Measurements from ENCODE around the gene RPL32.
"Not testable (repeated sequence)": the region's sequence is repeated elsewhere in the genome, so short reads cannot be mapped to it uniquely, and the experiment has no call there.

Gene RPL32

GRCh38 chr3:12808587-12808986 lies 32.8 kb downstream of the RPL32 start:
- no peak for DNase-seq

GRCh38 chr3:12807601-12808359 lies 33.6 kb downstream of the RPL32 start:
- no peak for DNase-seq

GRCh38 chr3:12807066-12807465 lies 34.3 kb downstream of the RPL32 start:
- no peak for DNase-seq

GRCh38 chr3:12803371-12803770 lies 38.0 kb downstream of the RPL32 start:
- no peak for DNase-seq

GRCh38 chr3:12799525-12800440 lies 41.6 kb downstream of the RPL32 start:
- no peak for DNase-seq

GRCh38 chr3:12798559-12799179 lies 42.7 kb downstream of the RPL32 start:
- no peak for DNase-seq

- DNase-seq: no peak
Observed at GRCh38 chr3:12797892-12798558, 43.3 kb downstream of the RPL32 start.

GRCh38 chr3:12797124-12797891 lies 44.1 kb downstream of the RPL32 start:
- DNase-seq: no peak

GRCh38 chr3:12796171-12797123 lies 44.9 kb downstream of the RPL32 start, which contains the start of gene CAND2:
Gene CAND2, plus strand, starts transcription at chr3:12796680. Its CDS starts 41 bp downstream, at chr3:12796721.
- no peak for DNase-seq

GRCh38 chr3:12793701-12794100 lies 47.7 kb downstream of the RPL32 start:
- no peak for DNase-seq

- no peak for DNase-seq
Observed at GRCh38 chr3:12791430-12791829, 49.9 kb downstream of the RPL32 start.

GRCh38 chr3:12787967-12788690 lies 53.2 kb downstream of the RPL32 start:
- DNase-seq: not testable (repeated sequence)

GRCh38 chr3:12787346-12787745 lies 54.0 kb downstream of the RPL32 start:
- DNase-seq: not testable (repeated sequence)

GRCh38 chr3:12785096-12785495 lies 56.3 kb downstream of the RPL32 start:
- DNase-seq: no peak
